Measurements from ENCODE around the gene GATA3.

Gene GATA3

GRCh38 chr10:8102708-8103401 lies 48.4 kb downstream of the GATA3 start:
- DNase-seq = no peak

- no peak for DNase-seq
Measured at GRCh38 chr10:8103543-8103942, 49.1 kb downstream of the GATA3 start.

GRCh38 chr10:8104005-8104404 lies 49.5 kb downstream of the GATA3 start:
- DNase-seq = no peak

- no peak for DNase-seq
Measured at GRCh38 chr10:8104721-8105120, 50.2 kb downstream of the GATA3 start.

GRCh38 chr10:8105932-8106331 lies 51.4 kb downstream of the GATA3 start:
- DNase-seq = no peak

- DNase-seq = no peak
Measured at GRCh38 chr10:8112230-8112905, 57.9 kb downstream of the GATA3 start.

GRCh38 chr10:8112942-8113442 lies 58.5 kb downstream of the GATA3 start:
- no peak for DNase-seq

GRCh38 chr10:8113616-8114015 lies 59.1 kb downstream of the GATA3 start:
- DNase-seq = no peak

- no peak for DNase-seq
Measured at GRCh38 chr10:8114741-8115617, 60.5 kb downstream of the GATA3 start.

- no peak for DNase-seq
Measured at GRCh38 chr10:8115618-8115980, 61.1 kb downstream of the GATA3 start.

GRCh38 chr10:8116474-8116873 lies 62.0 kb downstream of the GATA3 start:
- no peak for DNase-seq

- DNase-seq = no peak
Measured at GRCh38 chr10:8116926-8117493, 62.5 kb downstream of the GATA3 start.

GRCh38 chr10:8121201-8121890 lies 66.9 kb downstream of the GATA3 start:
- no peak for DNase-seq

GRCh38 chr10:8122611-8123369 lies 68.3 kb downstream of the GATA3 start:
- no peak for DNase-seq

GRCh38 chr10:8124436-8124835 lies 69.9 kb downstream of the GATA3 start:
- no peak for DNase-seq
